SU-DHL-6 (cell line): ENCODE results near the gene GPR107.

ENCODE experiments used
- CTCF ChIP-seq: fragments of 200-600 bp; sonication (generic); IDR thresholded peaks from one replicate; pipeline ENCODE4 v1.5.1; 2017; ENCODE audit warnings: antibody characterized with exemption, mild to moderate bottlenecking, low read length, moderate library complexity; ENCODE audit not compliant: insufficient read depth, poor library complexity, severe bottlenecking
- EZH2phosphoT487 ChIP-seq: fragments of 200-600 bp; sonication (generic), shearing (Covaris generic); conservative IDR thresholded peaks from 2 replicates; pipeline ENCODE4 v1.6.1; 2018; ENCODE audit warnings: mild to moderate bottlenecking, antibody characterized with exemption, low read length, moderate library complexity, mixed read lengths

DNA sequence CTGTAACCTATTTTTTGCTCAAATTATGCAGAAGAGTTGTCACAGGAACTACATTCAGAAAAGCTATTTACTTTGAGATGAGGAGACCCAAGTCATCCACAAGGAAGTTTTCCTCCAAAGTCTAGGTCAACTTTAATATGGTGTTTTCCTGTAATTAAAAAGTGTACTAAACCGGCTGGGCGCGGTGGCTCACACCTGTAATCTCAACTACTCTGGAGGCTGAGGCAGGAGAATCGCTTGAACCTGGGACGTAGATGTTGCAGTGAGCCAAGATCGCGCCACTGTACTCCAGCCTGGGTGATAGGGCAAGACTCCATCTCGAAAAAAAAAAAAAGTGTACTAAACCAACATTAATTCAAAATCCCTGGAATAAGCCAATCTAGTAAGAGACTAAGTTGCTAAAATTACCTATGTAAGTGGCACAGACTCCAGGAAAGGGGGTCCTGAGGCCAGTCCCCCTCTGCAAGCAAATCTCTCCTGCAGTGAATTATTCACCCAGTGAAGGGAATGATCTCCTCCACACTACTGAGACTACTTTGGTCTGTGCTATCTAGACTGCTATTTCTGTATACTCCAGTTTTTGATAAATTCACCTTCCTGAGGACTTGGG is 49.7 kb upstream of the GPR107 start:
- no peak for TF ChIP-seq CTCF
- no peak for TF ChIP-seq EZH2phosphoT487
